ENCODE data around the gene TPCN1. TPM values are rescaled to one million over a fixed set of nuclear protein-coding genes. Genes with fewer than 3 reads are reported as not detected.

The TPCN1 gene
- total and polyA plus RNA-seq, 2 donors (not counting 1 experiment from before 2014, with no cell fraction given) = 17.2 to 17.8 TPM

GRCh38 chr12:113292547-113292946, 71.3 kb downstream of the TPCN1 start:
- no peak for DNase-seq (ENCODE audit: low read depth in 2 of 2)
- Histone ChIP-seq H3K36me3 (ENCODE audit: control insufficient read depth, insufficient read depth, low read length) (no peaks in the 10 kb centered on the region), H4K20me1 (ENCODE audit: control insufficient read depth, extremely low read depth, insufficient read depth, low read length) (no peaks in the 10 kb centered on the region), H3K4me2 (ENCODE audit: extremely low read depth, insufficient read depth, low read length) (no peak overlapping the region), H2AFZ (ENCODE audit: low read length) (no peak overlapping the region), H3K27me3 (ENCODE audit: control insufficient read depth, insufficient read depth, low read length) (no peaks in the 10 kb centered on the region), H3K4me3 (replicated peaks in 1 of 4; ENCODE audit: control extremely low read depth in 1 of 4, insufficient read depth in 1 of 4, low read depth in 3 of 4, low read length in 4 of 4) (no peak overlapping the region), H3K27ac (ENCODE audit: insufficient read depth, low read length) (no peak overlapping the region), H3K4me1 (ENCODE audit: control insufficient read depth, extremely low read depth, insufficient read depth, low read length) (no peaks in the 10 kb centered on the region), H3K79me2 (ENCODE audit: control insufficient read depth, insufficient read depth, low read length) (no peaks in the 10 kb centered on the region), H3K9me3 (ENCODE audit: control insufficient read depth, insufficient read depth, low read depth, low read length) (no peaks in the 10 kb centered on the region), H3K9ac (ENCODE audit: insufficient read depth, low read length) (no peak overlapping the region)
- no peak for TF ChIP-seq EZH2 (IDR thresholded peaks at IDR 0.05; ENCODE audit: low read length, missing control alignments)
- TF ChIP-seq CTCF (conservative IDR thresholded peaks at IDR 0.05 in 1 of 2, IDR thresholded peaks at IDR 0.05 in 1 of 2; ENCODE audit: low read depth in 1 of 2, low read length in 2 of 2) = no peak

- H3K9ac ChIP-seq (ENCODE audit: insufficient read depth, low read length) = no peak overlapping the region
- no peak overlapping the region for H3K4me2 ChIP-seq (ENCODE audit: extremely low read depth, insufficient read depth, low read length)
- H4K20me1 ChIP-seq (ENCODE audit: control insufficient read depth, extremely low read depth, insufficient read depth, low read length) = no peaks in the 10 kb centered on the region
- H3K27ac ChIP-seq (ENCODE audit: insufficient read depth, low read length) = no peak overlapping the region
- DNase-seq (ENCODE audit: low read depth in 2 of 2) = no peak
- no peak overlapping the region for H3K4me3 ChIP-seq (replicated peaks in 1 of 4; ENCODE audit: control extremely low read depth in 1 of 4, insufficient read depth in 1 of 4, low read depth in 3 of 4, low read length in 4 of 4)
- TF ChIP-seq CTCF (conservative IDR thresholded peaks at IDR 0.05 in 1 of 2, IDR thresholded peaks at IDR 0.05 in 1 of 2; ENCODE audit: low read depth in 1 of 2, low read length in 2 of 2) (no peak), EZH2 (IDR thresholded peaks at IDR 0.05; ENCODE audit: low read length, missing control alignments) (no peak)
- no peaks in the 10 kb centered on the region for H3K36me3 ChIP-seq (ENCODE audit: control insufficient read depth, insufficient read depth, low read length)
- no peaks in the 10 kb centered on the region for H3K27me3 ChIP-seq (ENCODE audit: control insufficient read depth, insufficient read depth, low read length)
- no peaks in the 10 kb centered on the region for H3K79me2 ChIP-seq (ENCODE audit: control insufficient read depth, insufficient read depth, low read length)
- no peaks in the 10 kb centered on the region for H3K9me3 ChIP-seq (ENCODE audit: control insufficient read depth, insufficient read depth, low read depth, low read length)
- no peak overlapping the region for H2AFZ ChIP-seq (ENCODE audit: low read length)
- H3K4me1 ChIP-seq (ENCODE audit: control insufficient read depth, extremely low read depth, insufficient read depth, low read length) = no peaks in the 10 kb centered on the region
Observed at GRCh38 chr12:113293100-113293499, 71.8 kb downstream of the TPCN1 start.

GRCh38 chr12:113295886-113296556, 74.8 kb downstream of the TPCN1 start:
- Histone ChIP-seq H3K9ac (ENCODE audit: insufficient read depth, low read length) (no peak overlapping the region), H3K9me3 (ENCODE audit: control insufficient read depth, insufficient read depth, low read depth, low read length) (no peaks in the 10 kb centered on the region), H3K4me1 (ENCODE audit: control insufficient read depth, extremely low read depth, insufficient read depth, low read length) (peaks cover 12% of the 10 kb centered on the region), H3K36me3 (ENCODE audit: control insufficient read depth, insufficient read depth, low read length) (no peaks in the 10 kb centered on the region), H3K4me3 (replicated peaks in 1 of 4; ENCODE audit: control extremely low read depth in 1 of 4, insufficient read depth in 1 of 4, low read depth in 3 of 4, low read length in 4 of 4) (no peak overlapping the region), H3K4me2 (ENCODE audit: extremely low read depth, insufficient read depth, low read length) (no peak overlapping the region), H3K79me2 (ENCODE audit: control insufficient read depth, insufficient read depth, low read length) (no peaks in the 10 kb centered on the region), H3K27me3 (ENCODE audit: control insufficient read depth, insufficient read depth, low read length) (no peaks in the 10 kb centered on the region), H3K27ac (ENCODE audit: insufficient read depth, low read length) (no peak overlapping the region), H2AFZ (ENCODE audit: low read length) (no peak overlapping the region), H4K20me1 (ENCODE audit: control insufficient read depth, extremely low read depth, insufficient read depth, low read length) (no peaks in the 10 kb centered on the region)
- no peak for DNase-seq (ENCODE audit: low read depth in 2 of 2)
- TF ChIP-seq CTCF (conservative IDR thresholded peaks at IDR 0.05 in 1 of 2, IDR thresholded peaks at IDR 0.05 in 1 of 2; ENCODE audit: low read depth in 1 of 2, low read length in 2 of 2) (no peak), EZH2 (IDR thresholded peaks at IDR 0.05; ENCODE audit: low read length, missing control alignments) (no peak)
